Stimulated activated naive CD4-positive, alpha-beta T cell treated with Interleukin-2 at 50 U/mL for 16 hours (primary cell): ENCODE data around the gene DOHH.
A peak's percentile ranks its signal among the peaks of the same experiment; 100 is the strongest.

Source experiments
- DNase-seq: peaks from one replicate; lab custom pipeline; 2025; lab: John Stamatoyannopoulos, UW

DOHH gene, protein sequence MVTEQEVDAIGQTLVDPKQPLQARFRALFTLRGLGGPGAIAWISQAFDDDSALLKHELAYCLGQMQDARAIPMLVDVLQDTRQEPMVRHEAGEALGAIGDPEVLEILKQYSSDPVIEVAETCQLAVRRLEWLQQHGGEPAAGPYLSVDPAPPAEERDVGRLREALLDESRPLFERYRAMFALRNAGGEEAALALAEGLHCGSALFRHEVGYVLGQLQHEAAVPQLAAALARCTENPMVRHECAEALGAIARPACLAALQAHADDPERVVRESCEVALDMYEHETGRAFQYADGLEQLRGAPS

DNA sequence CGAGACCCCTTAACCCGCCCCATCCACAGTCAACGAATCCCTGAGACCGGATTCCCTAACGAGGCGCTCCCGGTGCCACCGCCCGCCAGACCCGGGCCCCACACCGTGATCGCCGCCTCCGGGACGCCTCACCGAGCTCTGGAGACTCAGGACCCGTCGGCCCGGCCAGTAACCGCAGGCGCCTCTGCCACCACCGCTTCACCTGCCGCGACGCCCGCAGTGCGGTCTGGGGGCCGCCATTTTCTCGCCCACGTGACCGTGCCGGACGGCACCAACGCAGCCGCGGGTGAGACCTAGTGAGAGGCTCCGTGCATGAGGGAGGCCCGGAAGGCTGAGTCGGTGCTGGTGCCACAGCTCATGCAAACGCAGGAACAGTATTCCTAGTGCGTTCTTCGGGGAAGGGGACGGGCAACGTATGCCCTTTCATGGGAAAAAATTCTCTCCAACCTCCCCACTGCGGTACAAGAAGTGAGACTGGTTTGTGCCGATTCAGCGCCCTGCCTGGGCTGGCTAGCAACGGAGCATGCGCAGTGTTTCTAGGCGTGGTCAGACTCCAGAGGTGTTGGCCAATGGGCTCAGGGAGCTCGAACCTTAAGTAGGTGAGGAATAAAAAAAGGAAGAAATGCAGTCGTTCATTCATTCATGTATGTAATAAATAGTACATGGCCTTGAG lies at the start of gene DOHH:
Gene DOHH, minus strand, starts transcription at position 246 of the 673 bp plus-strand sequence. CDS start 3,860 bp downstream, outside the sequence.
- DNase-seq: peak; percentile 95

DNA sequence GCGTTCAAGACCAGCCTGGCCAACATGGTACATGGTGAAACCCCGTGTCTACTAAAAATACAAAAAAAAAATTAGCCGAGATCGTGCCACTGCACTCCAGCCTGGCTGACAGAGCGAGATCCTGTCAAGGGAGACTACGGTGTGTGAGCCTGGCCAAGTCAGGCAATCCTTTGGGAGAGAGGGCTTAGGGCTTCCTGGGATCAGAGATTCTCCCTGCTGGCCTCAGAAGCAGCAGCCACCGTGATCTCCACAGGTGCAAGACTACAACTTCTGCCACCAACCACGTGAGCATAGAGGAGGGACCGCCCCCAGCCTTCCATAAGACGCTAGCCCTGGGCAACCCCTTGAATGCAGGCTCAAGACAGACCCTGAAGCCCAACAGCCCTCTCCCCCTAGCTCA lies 49.3 kb upstream of the DOHH start:
- no peak for DNase-seq

DNA sequence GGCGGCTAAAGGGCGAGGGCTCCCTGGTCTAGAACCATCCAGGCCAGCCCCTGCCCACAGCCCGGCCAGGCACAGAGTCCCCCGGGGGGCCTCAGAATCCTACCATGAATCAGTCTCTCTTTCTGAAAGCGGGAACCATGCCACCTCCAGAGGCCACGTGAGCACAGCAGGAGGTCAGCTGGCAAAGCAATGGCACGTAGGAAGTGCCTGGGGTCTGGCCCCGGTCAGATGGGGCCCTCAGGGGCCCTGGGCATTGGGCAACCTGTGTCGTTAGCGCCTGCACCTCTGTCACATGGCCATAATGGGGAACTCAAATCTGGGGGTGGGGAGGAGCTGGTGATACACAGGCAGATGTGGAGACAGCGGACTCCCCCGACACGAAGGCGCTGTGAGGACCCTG lies 48.1 kb upstream of the DOHH start:
- no peak for DNase-seq

DNA sequence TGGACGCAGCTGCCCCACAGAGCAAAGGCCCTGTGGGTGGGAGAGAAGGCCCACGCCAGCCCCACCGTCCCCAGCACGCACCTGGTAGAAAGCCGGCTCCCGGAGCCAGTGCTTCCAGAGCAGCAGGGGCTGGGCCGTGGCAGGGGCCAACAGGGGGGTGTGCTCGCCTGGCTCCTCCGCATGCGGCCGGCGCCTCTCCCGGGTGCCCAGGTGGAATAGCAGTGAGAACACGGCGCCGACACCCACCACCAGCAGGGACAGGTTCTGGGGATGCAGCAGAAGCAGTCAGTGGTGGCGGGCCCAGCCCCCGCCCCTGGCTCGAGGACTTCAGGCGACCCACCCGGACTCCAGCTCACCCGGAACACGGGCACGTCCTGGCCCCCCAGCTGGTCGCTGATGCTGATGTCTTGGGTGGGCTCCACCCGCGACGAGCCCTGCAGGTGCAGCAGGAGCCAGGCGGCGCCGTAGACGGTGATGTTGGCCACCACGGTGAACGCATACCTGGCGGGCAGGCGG lies 47.4 kb upstream of the DOHH start:
- DNase-seq: no peak

DNA sequence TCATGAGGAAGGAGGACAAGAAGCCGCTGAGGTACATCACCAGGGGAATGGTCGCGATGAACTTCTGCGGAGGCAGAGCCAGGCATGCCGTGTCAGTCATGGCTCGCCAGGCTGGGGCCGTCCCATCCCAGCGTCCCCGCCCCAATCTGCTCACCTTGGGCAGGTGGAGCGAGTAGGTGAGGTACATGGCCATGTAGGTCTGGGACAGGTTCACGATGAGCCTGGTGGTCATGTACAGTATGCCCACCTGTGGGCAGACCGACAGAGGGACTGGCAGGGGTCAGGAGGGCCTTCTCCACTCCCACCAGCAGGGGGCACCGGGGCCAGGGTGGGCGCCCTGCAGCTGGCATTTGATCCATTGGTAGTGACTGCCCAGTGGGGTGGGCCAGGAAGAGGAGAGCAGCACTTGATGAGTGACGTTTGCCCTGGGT lies 46.8 kb upstream of the DOHH start:
- DNase-seq: peak; percentile 12

DNA sequence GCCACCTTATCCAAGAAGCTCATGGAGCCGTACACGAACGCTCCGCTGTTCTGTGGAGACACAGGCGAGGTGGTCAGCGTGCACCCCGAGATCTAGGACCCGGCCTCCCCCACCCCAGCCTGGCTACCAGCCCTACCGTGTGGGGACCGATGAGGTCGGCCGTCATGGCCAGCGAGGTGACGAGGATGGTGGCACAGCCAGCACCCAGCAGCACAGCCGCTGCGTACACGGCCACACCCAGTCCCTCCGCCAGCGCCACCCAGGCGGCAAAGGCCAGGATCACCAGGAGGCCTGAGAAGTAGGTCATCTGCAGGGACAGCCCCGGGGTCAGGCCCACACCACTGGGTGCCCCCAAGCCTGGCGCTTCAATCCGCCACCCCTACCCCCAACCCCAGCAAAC lies 45.6 kb upstream of the DOHH start:
- no peak for DNase-seq

DNA sequence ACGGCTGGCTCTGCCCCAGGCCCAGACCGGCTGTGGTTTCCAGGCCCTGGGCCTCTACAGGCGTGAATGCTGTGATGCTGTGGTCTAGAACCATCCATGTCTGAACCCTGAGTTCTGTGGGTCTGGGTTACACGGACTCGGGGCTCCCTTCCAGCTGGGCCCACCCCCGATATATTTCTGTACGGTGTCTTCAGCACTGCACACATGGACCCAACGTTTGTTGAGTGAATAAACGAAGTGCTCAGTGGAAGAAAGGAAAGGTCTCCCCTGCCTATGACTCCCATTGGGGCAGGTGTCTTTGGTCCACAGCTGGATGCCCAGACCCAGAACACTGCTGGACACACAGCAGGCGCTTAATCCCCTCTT lies 45.2 kb upstream of the DOHH start:
- DNase-seq: no peak

DNA sequence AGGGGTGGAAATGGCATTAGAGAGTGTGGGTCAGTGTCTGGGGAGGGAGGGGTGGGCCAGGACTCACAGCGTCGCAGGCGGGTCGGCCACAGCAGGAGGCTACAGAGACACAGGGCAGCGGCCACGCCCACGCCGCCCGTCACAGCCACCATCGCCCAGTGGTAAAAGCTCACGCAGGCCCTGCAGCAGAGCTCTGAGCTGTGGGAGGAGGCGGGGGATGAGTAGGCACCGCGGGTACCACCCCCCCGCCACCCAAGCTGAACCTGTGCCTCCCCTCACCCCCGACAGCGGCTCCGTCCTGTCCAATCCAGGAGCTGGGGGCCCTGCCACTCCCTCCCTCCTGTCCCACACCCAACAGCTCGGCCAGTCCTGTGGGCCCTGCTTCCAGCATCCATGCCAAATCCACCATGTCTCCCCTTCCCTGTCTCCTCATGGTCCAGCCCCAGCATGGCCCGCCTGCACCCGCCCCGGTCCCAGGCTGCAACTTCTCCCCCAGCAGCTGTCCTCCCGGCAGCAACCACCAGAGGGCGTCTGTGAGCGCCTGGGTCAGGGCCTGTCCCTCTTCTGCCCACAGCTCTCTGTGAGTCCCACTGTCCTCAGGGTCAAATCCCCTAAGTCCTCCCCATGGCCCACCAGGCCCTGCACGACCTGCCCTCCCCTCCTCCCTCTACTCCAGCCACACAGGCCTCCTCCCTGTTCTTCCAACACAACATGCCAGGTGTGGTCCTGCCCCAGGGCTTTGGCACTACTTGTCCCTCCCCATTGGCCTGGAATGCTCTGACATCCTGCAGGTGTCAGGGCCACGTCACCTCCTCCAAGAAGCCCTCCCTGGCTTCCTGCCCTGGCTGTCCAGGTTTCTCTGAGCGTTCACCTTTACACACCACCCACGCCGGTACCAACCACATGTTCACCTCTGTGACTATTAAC lies 44.5 kb upstream of the DOHH start:
- peak; percentile 64 for DNase-seq

DNA sequence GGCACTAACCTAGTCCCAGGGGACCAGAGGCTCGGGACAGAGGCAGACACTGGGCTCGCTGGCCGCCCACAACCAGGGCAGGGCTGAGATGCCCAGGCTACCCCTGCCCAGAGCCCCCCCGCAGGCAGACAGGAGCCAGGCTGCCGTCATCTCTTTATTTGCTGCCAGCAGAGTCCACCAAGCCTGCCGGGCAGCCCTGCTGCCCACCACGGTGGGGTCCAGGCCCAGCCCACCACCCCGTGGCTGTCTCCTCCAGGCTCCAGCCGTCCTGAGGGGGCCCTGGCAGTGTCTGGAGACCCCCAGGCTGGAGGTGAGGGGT lies 43.5 kb upstream of the DOHH start:
- DNase-seq: no peak

DNA sequence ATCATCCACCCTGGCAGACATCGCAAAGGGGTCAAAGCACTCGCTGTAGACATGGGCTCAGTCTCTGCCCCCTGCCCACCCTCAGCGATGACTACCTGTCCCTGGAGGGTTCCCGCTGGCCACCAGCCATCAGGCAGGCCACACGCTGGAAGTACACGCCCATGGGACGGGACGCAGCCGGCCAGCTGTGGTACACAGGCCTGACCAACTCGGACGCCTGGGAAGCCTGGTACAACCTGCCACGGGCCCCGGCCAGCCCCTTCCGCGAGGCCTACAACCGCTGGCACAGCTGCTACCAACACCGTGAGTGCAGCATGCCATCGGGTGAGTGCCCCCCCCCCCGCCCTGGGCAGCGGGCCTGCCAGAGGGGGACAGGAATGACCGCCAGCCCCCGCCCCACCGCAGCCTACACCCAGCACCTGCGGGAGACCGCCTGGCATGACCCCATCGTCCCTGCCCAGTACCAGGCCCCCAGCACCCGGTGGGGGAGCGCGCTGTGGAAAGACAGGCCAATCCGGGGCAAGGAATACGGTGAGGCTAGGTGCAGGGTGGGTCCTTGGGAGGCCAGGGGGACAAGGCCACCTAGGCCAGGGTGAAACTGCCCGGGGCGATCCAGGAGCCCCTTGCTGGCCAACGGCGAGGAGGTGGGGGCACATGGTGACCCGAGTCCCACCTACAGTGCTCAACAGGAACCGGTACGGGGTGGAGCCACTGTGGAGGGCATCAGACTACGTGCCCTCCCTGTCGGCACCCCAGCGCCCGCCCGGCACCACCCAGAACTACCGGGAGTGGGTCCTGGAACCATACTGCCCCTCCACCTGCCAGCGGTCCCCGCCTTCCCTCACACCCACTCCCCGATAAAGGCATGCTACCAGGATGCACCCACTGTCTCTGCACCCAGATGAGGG lies 42.9 kb upstream of the DOHH start:
- DNase-seq: no peak

DNA sequence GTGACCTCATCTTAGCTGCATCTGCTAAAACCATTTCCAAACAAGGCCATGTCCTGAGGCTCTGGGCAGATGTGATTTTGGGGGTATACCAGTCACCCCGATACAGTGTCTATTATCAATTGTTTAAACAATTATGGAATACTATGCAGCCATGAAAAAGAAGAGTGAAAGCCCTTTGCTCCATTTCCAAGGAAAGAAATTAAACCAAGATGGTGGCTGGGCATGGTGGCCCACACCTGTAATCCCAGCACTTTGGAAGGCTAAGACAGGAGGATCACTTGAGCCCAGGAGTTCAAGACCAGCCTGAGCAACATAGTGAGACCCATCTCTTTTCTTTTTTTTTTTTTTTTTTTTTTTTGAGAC lies 39.3 kb upstream of the DOHH start:
- DNase-seq: no peak

DNA sequence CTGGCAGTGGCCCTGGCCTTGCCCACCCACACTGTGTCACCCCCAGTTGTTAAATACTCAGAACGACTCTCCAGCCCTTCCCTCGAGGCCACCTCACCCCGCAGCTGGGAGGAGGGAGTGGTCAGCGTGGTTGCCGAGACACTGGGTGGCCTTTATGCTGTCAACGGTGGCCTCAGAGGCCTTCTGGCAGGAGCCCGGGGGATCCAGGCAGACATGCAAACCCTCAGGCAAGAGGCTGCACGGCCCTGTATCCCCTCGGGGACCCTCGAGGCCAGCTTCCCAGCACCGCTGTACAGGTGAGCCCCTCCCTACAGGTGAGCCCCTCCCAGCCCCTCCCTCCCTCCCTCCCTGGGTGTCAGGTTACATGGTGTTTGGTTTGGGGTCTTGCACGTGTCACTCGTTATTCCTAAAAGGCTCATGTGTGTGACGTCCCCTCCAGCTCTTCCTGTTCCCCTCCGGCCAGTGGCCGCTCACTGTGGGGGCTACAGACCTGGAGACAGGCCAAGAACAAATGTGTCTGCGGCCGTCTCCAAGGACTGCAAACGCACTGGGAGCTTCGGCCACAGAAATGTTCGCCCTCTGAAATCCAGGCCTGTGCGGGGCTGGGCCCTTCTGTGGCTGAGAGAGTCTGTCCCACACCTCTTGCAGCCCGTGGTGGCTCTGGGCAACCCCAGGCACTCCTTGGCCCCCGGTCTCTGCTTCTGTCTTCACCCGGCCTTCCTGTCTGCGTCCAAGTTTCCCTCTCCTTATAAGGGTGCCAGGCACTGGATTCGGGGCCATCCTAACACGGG lies 38.7 kb upstream of the DOHH start, which contains the start of gene TEKTIP1:
Gene TEKTIP1, plus strand, starts transcription at position 210 of the 791 bp plus-strand sequence. Its CDS starts 4 bp downstream, at position 214.
- no peak for DNase-seq

DNA sequence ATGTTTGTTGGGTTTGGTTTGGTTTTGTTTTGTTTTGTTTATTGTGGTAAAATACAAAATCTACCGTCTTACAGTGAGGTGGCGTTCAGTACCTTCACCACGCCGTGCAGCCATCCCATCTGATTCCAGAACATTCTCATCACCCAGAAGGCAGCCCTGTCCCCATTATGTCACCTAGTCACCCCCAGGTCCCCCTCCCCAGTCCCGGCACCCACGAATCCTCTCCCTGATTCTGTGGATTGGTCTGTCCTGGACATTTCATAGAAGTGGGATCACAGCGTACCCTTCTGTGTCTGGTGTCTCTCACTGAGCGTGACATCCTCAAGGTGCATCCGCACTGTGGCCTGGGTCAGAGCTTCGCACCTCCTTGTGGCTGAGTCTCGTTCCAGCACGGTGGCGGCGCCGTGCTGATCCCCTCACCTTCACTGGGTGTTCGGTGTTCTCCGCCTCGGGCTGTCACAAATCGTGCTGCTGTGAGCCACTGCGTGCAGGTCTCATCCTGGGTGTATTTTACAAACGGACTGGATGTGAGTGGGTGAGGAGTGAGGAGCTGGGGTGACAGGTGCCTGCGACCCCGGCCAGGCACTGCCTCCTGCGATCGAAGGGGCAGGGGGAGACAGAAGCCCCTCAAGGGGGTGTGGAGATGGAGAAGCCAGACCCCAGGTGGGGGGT lies 37.9 kb upstream of the DOHH start:
- DNase-seq: no peak

DNA sequence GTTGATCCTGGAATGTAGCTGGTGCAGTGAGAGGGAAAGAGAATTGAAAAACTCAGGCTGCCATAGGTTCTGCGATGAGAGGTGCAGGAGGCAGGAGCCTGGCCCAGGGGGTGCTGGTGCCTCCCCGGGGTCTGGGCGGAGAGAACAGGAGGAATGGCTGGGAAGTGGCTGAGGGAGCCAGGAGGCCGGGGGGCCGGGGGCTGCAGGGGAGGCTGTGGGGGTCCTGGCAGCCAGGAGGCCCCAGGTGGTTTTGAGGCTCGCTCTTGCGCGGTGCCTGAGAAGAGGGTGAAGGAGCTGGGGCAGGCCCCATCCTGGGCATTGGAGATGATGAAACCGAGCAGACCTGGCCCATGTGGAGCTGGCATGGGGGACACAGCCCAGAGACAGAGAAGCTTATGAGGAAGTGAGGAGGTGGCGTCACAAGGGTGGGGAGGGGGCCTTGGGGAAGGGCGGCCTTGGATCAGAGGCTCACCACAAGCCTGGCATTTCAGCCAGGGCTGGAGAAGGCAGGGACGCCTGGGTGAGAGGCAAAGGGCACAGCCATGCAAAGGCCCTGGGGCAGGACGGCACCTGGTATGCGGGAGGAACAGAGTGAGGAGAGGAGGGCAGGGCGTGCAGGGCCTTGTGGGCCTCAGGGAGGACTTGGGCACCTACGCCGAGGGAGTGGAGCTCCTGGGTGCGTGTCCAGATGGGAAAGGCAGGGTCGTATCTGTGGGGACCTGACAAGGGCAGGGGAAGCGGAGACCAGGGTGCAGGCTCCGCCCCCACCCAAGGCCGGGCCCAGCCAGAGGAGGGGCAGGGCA lies 37.2 kb upstream of the DOHH start:
- DNase-seq: no peak

DNA sequence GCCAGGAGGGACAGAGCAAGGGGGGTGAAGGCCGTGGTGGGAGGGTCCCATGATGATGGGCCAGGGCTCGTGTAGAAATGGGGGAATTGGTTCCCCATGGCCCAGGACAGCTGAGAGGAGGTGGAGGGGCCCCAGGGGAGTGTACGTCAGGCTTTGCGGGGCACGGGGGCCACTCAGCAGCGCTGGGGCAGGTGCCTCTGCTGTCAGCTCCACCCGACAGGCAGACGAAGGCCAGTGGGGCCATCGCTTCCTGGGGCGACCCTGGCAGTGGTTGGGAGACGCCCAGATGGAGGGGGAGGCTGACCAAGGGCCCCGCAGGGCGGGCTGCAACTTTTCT lies 36.6 kb upstream of the DOHH start:
- no peak for DNase-seq

DNA sequence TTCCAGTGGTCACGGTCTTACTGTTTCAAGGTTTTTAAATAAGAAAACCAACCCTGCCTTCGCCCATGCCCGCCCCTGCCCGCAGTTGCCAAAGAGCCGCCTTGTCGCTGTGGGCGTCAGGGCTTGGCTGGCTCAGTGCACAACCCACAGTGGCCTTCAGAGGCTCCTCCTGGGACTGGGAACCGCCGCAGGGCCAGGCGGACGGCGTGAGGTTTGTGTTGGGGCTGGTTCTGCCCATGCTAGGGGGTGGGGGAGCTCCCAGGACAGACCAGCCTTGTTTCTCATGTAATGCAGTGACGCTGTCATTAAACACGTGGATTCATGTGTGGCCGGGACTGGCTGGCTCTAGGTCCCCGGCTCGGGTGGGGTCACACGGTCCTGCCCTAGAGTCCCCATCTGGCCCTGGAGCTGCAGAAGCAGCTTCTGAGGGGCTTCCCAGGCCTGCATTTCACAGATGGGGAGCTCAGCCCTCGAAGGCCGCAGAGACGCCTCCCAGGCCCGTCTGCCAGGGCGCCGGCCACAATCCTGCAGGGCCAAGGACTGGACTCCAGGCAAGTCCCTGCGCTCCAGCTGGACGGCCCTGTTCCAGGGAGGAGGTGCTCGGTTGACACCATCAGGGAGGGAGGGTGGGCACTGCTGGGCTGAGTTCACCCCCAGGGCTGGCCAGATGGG lies 36.1 kb upstream of the DOHH start:
- DNase-seq: no peak

DNA sequence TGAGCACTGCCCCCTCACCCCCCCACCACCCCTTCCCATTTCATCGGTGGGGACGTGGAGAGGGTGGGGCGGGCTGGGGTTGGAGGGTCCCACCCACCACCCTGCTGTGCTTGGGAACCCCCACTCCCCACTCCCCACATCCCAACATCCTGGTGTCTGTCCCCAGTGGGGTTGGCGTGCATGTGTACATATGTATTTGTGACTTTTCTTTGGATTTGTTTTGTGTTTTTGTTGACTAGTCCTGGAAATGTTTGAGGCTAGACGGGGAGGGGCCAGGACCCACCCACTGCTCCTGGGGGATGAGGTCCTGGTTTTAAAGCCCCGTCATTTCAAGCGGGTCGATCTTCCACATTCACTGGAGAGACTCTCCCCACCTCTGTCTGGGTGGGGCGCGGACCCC lies 35.5 kb upstream of the DOHH start:
- DNase-seq: no peak

DNA sequence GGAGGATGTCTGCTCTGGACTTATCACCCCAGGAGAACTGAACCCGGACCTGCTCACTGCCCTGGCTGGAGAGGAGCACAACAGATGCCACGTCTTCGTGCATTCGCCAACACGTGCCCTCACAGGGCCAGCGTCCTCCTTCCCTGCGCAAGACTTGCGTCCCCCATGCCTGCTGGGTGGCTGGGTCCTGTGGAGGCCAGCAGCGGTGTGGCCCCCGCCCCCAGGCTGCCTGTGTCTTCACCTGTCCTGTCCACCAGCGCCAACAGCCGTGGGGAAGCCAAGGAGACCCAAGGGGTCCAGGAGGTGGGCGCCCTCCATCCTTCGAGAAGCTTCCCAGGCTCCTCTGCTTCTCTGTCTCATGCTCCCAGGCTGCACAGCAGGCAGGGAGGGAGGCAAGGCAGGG lies 35.1 kb upstream of the DOHH start:
- no peak for DNase-seq

DNA sequence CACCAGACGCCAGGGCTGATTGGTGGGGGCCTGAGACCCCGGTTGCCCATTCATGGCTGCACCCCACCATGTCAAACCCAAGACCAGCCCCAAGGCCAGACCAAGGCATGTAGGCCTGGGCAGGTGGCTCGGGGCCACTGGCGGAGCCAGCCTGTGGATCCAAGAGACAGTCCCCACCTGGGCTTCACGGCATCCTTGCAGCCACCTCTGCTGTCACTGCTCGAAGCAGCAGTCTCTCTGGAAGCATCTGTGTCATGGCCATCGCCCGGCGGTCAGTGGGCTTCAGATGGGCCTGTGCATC lies 34.7 kb upstream of the DOHH start:
- no peak for DNase-seq
